HuH-7.5 (cell line): ENCODE data around the gene SORCS2.

Experiments used
- DNase-seq: peaks from one replicate; pipeline ENCODE4 v3.0.0; 2011; ENCODE audit warnings: low spot score

Gene SORCS2

DNA sequence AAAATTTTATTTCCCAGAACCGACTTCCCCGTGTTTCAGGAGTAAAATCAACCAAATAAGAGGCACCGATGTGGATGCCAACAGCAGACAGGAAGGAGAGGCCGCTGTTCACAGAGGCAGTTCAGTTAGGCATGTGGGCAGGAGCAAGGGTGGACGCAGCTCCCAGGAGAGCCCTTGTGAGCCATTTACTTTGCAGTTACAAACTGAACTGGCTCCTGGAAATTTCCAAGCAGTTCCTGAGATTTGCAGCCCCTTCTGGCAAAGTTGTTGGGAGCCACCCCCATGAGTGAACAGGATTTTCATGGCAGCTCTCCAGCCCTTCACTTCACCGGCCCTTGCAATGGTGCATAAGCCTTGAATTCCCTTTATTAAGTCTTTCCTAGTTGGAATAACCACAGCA lies 558.2 kb downstream of the SORCS2 start:
- DNase-seq = no peak

DNA sequence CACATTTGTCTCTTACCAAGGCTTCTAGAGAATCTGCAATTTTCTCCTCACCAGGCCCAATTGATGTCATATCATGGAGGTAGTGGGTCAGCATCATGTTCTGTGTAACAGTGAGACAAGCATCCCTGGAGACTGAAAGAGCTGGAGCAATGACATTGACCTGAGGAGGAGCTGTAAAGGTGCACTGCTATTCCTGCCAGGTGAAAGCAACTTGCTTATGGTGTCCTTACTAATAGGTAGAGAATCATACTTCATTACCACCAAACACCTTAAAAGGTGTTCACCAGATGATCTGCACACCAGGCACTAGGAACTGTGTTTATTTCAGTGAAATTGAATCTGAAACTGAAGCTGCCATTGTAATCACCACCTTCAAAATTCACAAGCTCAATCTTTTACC lies 558.6 kb downstream of the SORCS2 start:
- DNase-seq = no peak

DNA sequence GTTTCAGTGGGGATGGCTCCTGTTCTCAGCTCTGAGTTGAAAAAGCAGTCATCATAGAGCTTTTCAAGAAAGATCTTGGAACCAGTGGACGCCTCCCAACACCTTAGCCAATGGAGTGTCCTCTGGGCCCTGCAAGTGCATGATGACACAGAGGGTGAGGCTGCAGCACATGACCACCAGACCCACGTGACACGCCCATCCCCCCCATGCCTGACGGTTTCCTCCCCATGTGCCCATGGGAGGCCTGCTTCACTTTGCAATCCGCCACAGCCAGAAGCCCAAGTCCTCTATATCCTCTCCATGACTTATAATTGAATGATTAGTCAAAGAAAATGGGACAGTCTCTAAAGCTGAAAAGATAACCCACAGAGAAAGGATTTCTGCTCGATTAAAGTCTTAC lies 560.3 kb downstream of the SORCS2 start:
- DNase-seq = no peak

DNA sequence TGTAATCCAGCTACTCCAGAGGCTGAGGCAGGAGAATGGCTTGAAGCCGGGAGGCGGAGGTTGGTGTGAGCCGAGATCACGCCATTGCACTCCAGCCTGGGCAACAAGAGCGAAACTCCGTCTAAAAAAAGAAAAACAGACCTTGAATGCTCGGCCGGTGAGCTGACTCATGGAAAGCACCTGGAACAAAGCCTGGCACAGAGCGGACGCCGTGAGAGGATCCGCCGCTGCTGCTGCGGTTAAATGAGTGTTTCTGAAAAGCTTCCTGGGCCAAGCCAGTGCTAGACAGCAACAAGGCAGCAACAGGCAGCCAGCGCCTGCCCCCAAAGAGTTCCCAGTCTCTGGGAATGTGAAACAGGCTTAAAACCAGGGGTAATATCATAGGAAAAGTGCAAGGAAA lies 560.9 kb downstream of the SORCS2 start:
- DNase-seq = no peak

DNA sequence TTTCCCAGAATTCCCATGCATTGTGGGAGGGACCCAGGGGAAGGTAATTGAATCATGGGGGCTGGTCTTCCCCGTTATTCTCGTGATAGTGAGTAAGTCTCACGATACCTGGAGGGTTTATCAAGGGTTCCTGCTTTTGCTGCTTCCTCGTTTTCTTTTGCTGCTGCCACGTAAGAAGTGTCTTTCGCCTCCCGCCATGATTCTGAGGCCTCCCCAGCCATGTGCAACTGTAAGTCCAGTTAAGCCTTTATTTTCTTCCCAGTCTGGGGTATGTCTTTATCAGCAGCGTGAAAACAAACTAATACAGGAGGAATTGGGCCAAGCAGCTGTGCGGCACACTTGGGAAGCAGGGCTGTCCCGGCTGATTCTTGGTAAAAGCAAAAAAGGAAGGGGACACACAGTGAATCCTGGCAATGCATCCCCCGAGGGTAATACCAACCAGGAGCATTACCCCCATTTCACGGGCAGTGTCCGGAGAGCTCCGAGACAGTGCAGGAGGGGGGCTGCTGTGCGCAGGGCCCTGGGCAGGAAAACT lies 561.7 kb downstream of the SORCS2 start:
- DNase-seq = no peak

DNA sequence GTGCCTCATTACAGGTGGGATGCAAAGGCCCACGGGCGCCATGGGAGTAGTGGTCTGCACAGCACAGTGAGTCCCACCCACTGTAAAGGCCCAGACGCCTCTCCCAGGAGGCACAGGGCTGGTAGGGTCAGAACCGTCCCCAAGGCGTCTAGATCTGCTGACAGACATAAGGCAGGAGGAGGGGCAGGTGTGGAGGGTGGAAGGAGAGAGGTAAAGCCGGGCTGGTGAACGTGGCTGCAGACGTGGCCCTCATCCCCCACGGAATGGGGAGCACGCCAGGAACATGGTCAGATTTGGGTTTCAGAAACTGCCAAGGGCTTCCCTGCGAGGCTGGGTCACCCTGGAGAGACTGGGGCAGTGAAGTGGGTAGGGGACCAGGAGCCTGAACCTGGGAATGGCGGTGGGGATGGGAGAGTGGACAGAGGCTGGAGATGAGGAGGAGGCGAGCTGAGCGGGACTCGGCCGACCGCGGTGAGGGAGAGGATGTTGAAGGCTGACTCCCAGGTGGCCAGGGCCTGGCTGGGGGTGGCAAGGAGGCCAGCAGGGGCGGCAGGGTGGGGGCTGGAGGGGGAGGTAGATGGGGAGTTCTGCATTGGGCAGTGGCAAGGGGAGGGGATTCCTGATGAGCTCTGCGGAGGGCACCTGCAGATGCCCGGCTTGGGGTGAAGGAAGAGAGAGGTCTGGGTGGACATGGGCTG lies 562.4 kb downstream of the SORCS2 start:
- DNase-seq = no peak

DNA sequence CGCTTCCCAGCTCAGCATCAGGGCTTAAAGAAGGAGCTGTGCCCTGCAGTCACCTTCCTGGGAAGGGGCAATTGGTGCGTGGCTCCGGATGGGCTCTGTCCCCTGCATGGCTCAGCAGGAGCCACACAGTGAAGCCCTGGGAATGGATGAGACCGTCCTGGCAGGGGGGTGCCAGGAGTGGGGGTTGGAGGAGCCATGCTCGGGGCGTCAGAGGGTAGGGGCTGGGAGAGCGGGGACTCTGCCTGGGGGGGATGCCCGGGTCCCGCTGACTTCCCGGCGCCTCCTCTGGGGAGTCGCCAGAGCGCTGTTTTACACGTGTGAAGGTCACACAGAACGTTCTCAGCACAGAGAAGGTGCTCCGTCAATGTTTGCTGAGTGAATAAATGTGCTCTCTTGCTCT lies 563.2 kb downstream of the SORCS2 start:
- DNase-seq = no peak

DNA sequence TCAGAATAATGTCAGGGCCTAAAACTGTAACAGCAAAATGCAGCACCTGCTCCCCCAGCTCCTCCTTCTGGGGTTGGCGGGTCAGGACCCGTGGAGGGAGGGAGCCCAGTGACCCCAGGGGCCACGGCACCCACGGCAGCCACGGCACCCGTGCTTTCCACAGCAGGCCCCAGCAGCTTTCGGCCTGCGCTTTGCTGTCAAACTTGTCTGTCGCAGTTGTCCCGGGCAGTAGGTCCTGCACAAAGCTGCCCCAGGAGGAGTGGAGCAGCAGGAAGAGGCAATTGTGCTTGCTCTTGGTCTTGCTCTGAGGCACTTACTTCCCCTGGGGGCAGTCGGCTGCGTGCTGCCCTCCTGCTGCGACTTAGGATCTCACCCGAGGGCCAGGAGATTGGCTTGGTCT lies 563.7 kb downstream of the SORCS2 start:
- DNase-seq = no peak

DNA sequence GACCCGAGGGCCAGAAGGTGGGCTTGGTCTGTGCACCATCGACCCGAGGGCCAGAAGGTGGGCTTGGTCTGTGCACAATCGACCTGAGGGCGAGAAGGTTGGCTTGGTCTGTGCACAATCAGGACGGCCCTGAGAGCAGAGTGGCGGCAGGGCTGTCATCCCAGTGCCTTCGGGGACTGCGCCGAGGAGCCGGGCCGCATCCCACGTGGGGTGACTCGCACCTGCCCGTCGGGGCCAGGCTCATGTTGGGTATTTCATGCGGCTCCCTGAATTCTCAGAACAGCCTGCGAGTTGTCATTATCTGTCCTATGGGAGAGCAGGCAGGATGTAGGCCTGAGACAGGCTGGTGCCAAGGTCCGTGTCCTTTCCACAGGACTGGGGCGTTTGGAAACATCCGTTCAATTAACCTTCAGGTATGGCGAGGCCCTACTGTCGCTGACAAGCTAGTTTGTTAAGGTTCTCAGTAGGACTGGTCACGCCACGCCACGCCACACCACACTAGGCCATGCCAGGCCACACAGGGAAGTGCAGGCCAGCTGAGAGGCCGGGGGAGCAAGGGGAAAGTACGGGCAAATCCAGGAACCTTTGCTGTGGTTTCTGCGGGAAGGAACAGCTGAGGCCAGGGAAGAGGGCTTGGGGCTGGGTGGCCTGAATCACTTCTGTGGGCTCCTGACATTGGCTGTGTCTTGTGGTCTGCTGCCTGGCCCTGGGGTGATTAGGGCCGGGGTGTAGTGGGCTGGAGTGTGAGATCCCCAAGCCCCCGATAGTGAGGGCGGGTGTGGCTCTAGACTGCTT lies 564.4 kb downstream of the SORCS2 start:
- no peak for DNase-seq

DNA sequence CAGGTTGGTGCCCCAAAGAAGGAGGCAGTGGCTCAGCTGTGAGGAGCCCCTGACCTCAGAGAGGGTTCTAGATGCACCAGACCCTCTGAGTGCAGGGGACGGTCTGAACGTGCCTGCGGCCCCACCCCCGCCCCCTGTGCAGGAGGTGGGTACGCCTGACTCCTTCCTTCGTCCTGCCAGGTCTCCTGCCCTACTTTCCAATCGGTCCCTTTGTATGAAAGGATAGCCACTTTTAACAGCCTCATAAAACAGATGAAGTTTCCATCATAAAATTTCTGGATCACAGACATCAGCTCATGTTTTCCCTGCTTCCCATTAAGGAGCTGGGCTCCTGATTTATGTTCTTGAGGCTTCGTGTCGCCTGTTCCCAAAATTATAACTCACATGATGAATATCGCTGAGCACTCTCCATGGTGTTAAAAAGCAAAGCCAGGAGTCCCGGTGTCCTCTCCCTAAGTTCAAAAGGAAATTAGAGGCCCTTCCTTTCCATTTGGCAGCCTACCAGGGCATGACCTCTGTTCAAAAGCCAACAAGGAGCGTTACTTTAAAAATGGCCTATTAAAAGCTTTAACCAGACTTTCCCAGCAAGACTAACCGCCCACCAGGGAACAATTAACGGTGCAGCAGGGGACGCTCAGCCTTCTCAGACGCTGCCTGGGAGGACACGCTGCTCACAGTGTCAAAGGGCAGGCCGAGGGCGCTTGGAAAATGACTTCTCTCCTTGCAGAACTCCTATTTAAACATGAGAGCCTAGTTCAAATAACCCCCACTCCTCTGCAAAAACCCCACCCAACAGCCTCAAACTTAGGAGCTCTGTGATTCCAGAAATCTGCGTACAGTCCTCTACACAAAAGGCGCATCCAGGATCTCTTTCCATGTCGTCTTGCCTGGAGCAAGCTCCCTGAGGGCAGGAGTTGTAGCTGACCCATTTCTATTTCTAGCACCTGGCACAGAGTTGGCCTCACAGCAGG lies 565.4 kb downstream of the SORCS2 start:
- no peak for DNase-seq

DNA sequence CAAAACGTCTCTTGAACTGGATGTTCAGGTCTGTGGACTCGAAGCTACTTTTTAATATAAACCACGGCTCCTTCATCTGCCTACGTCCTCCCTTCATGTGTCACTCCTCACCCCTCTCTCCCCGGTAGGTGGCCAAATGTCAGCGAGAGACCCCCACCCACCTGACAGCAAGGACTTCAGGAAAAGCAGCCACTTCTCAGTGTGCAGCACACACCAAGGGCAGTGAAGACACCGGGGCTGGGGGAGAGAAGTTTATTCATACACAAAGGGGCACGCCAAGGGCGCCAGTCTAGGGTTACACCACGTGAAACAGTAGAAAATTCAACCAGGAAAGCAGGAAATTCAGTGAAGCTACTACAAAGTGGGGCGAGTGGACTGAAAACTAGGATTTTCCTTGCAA lies 566.1 kb downstream of the SORCS2 start:
- no peak for DNase-seq

DNA sequence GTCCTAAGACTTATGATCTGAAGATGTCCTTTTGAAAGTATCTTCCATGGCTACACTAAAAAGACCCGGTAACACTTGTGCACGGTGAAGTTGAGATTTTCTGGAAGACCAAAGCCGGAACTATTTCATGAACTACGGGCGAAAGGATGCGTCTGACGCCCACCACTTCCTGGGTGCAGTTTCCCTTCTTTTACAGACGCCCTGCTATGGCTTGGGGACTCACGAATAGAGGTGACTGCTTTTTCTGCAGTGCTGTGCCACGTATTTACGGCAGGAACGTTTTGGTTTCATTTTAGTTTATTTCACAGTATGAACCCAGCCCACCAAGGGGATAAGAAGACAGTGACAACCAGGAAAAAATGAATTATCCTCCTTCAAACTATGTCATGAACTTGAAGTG lies 566.9 kb downstream of the SORCS2 start:
- DNase-seq = no peak

DNA sequence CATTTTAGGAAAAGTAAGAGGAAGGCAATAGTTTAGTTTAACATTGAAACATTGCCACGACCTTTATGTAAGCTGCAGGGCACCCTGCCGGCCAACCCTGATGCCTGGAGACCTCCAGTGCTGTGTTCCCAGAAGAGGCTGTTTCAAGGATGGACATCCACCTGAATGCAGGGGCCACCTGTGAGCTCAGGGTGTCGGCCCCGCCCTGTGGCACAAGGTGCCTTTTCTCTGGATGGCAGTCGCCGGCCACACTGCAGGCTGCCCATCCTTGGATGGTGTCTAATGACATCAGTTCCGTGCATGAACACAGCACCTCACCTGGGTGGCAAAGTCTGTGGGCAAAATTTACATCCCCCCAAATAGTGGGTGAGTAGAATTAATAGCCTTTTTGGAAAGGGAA lies 567.3 kb downstream of the SORCS2 start:
- DNase-seq = no peak

DNA sequence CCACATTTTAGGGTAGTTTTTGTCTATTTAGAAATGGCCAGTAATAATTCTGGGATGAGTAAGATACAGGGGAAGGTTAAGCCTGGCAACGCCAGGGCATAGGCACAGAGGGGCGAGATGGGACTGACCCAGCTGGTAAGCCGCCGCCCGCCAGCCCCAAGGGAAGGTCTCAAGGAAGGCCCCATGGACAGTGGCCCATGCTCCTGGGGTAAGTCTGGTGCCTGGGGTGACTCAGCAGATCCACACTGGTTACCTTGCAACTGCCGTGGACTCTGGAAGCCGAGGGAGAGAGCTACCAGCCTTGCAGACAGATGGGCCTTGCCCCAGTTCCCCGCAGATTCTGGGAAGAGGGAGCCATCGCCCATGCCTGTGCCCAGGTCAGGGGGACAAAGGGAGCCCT lies 567.9 kb downstream of the SORCS2 start:
- DNase-seq = no peak

DNA sequence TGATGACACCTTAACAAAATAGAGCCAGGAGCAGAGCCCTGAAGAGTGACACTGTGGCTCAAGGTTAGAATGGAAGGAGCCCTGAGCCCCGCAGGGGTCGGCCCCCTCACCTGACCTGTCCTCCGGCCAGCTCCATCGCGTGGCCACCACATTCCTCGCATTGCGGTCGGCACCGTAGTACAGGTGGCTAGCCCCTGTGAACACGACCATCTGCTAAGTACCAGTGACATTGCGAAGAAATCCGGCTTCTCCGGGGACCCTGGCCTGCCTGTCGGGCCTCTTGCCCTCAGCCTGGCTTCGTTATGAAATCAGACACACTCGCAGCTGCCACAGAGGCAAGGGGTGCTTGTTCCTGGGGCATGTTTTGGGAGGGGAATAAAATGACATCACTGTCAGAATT lies 568.4 kb downstream of the SORCS2 start:
- no peak for DNase-seq

DNA sequence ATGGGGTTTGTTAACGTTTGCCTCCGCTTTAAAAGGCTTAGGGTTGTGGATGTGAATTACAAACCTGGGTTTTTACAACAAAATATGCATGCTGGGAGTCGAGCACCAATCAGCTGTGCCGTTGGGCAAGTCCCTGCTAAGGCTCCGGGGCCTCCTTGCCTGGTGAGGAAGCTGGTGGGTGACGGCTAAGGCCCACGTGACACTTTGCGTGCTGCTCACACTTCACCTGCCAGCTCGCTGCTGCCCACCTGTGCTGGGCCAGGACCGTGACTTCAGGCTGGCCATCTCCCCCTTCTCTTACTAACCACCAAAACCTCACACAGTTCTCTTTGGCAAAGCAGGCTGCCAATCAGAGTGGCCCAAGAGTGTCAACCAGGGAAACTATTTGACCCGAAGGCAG lies 569.0 kb downstream of the SORCS2 start:
- no peak for DNase-seq

DNA sequence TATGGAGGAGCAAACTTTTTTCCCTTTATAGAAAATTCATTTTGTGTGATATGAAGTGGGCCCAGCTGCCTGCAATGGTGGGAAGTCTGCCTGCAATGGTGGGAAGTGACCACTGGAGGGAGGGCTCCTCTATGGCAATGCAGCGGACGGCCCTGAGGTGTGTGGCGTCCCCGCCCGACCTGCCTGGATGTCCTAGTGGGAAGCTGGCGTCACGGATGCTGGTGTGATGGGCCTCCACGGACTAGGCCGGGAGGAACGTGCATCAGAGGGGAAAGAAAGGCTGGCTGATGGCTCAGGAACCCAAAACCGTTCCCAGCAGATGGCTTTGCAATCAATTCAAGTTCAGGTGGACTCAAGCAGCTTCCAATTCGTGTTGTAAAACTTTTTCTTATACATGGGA lies 569.4 kb downstream of the SORCS2 start:
- DNase-seq = peak; percentile 94

DNA sequence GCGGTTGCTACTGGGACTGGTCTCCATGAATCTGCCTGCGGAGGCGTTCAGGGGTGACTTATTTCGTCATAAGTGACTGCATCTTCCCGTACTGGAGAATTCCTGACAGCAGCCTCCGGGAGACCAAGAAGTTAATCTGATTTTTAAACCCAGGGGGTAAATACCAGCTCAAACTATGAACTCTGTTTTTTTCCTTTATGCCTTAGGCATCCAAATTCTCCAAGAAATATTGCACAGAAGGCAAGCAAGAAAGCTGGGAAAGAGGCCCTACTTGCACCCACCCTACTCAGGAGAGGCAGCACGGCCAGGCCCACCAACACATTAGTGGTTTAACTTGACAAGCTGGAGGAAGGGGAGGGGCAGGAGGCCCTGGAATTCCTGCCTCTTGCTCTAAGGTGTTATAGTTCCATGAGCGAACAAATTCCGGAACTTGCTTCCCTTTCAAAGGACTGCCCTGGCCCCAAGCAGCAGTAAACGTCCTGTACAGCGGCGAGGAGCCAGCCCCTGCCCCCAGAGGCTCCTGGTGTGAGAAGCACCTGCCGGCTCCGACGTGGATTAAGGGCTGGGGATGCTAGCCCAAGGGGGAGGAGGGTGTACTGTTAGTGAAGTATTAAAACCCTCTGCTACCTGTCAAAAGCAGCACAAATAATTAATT lies 570.2 kb downstream of the SORCS2 start:
- no peak for DNase-seq

DNA sequence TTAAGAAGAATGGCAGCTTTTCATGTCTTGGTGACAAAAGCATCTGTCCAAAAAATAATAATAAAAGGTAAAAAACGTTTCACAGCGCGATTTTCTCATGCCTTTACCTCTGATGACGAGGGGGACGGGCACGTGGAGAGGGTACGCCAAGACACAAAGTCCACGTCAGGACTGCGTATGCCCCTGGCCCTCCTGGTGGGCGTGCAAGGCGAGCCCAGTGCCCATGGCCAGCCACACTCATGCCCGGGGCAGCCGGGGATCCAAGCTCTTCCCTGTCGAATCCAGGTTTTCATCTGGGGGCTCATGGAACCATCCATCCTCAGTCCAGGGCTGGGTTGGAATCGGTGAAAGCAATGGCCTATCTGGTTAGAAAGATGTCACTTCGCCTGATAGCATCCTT lies 570.8 kb downstream of the SORCS2 start:
- no peak for DNase-seq

DNA sequence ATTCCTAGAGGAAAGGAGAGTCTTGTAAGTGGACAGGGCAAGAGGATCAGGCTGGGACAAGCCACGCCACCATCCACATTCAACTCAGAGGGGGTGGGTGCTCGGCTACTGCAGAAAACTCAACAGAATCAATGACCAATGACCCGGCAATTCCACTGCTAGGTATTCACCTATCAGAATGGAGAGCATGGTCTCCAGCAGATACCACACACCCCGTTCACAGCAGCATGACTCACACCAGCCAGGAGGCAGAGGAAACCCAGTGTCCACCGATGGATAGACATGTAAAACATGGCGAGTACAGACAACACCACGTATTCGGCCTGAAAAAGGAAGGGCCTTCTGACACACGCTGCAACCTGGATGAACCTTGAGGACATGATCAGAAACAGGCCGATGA lies 571.5 kb downstream of the SORCS2 start:
- no peak for DNase-seq

DNA sequence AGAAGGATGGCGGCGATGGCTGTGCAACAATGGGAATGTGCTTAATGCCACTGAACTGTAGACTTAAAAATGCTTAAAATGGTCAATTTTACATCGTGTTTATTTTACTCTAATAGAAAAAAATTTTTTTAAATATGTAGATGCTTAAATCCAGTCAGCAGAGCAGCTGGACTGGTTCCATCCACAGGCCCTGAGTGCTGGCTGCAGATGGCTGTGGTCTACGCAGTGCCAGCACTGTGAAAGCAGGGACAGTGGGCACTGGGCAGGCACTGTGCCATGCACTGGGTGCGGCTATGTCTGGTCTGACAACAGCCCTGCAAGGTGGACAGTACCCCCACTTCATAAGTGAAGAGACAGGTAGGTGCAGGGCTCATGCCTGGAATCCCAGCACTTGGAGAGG lies 572.1 kb downstream of the SORCS2 start:
- DNase-seq = no peak

DNA sequence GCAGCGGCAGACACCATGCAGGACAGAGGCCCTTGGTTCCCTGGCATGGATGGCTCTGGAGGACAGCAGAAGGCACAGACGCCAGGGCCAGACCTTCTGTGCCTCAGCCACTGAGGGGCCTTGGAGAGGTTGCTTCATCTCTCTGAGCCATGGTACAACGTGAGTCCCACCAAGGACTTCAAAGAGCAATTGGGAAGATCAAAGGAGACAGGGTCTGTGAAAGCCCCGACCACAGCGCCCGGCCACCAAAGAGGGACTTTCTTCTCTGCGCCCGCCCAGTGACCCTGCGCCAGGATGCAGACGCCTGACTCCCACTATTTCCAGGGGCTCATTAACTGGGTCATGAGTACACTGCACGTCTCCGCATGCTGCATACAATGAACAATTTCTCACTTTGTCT lies 573.3 kb downstream of the SORCS2 start:
- no peak for DNase-seq
